Activated CD8-positive, alpha-beta T cell treated with anti-CD3 and anti-CD28 coated beads for 36 hours (primary cell): Measurements from ENCODE around the gene MYOD1. TPM values are rescaled to one million over a fixed set of nuclear protein-coding genes. Genes with fewer than 3 reads are reported as not detected.

Source experiments
- ATAC-seq: fragments of 200-7000 bp; cut with Tn5 transposase; one replicate; pipeline ENCODE4 v1.10.0; 2021; ENCODE audit warnings: mild to moderate bottlenecking, moderate library complexity
- CTCF ChIA-PET: fragments of 350-600 bp; sonication (Branson Sonifier 250); formaldehyde crosslinking; loops from one replicate; lab custom pipeline; 2021; ENCODE audit warnings: antibody characterized with exemption; lab: Charles Lee
- POLR2A ChIA-PET: fragments of 350-600 bp; sonication (Branson Sonifier 250); formaldehyde crosslinking; loops from one replicate; lab custom pipeline; 2021; ENCODE audit warnings: antibody characterized with exemption; lab: Charles Lee
- DNase-seq: peaks from one replicate; pipeline ENCODE4 v3.0.0-alpha.2; 2020
- H3K27ac Mint-ChIP-seq: one replicate; pipeline ENCODE4 v1.8.0; 2021; ENCODE audit warnings: mild to moderate bottlenecking, mixed read lengths
- H3K27me3 Mint-ChIP-seq: one replicate; pipeline ENCODE4 v1.8.0; 2021; ENCODE audit warnings: mixed read lengths
- H3K36me3 Mint-ChIP-seq: one replicate; pipeline ENCODE4 v1.8.0; 2021; ENCODE audit warnings: low read depth, mixed read lengths
- H3K4me1 Mint-ChIP-seq: one replicate; pipeline ENCODE4 v1.8.0; 2021; ENCODE audit warnings: low read depth, mixed read lengths
- H3K4me3 Mint-ChIP-seq: one replicate; pipeline ENCODE4 v1.8.0; 2021; ENCODE audit warnings: mild to moderate bottlenecking, moderate library complexity, mixed read lengths
- H3K9me3 Mint-ChIP-seq: one replicate; pipeline ENCODE4 v1.8.0; 2021; ENCODE audit warnings: mixed read lengths
- intact Hi-C: fragments of 100-400 bp; cut with micrococcal nuclease; formaldehyde crosslinking; loops from one replicate; pipeline ENCODE4 v1.10.0; 2022
- total RNA-seq, 2 experiments: library from RNA; stranded (reverse); gene quantifications; one replicate each; pipeline ENCODE4 v1.2.3, GENCODE V29; 2021
- TF ChIP-seq, protein P1 (sequence below): fragments of 200-600 bp; IDR thresholded peaks from one replicate; pipeline ENCODE4 v1.8.0; 2022; ENCODE audit warnings: antibody characterized with exemption, mild to moderate bottlenecking

MYOD1 gene
- total RNA-seq, 2 experiments from 2014 or later, result not detected

DNA sequence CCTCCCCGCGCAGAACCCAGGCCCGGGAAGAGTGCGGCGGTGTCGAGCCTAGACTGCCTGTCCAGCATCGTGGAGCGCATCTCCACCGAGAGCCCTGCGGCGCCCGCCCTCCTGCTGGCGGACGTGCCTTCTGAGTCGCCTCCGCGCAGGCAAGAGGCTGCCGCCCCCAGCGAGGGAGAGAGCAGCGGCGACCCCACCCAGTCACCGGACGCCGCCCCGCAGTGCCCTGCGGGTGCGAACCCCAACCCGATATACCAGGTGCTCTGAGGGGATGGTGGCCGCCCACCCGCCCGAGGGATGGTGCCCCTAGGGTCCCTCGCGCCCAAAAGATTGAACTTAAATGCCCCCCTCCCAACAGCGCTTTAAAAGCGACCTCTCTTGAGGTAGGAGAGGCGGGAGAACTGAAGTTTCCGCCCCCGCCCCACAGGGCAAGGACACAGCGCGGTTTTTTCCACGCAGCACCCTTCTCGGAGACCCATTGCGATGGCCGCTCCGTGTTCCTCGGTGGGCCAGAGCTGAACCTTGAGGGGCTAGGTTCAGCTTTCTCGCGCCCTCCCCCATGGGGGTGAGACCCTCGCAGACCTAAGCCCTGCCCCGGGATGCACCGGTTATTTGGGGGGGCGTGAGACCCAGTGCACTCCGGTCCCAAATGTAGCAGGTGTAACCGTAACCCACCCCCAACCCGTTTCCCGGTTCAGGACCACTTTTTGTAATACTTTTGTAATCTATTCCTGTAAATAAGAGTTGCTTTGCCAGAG is 2.0 kb downstream of the MYOD1 start:
- H3K36me3 Mint-ChIP-seq, result no peaks in the 10 kb centered on the region
- CTCF ChIA-PET, result interaction anchor here (1.5 to 6.9 kb wide), 2 partner anchors 9 to 10 kb away, joined by 3 to 55 read pairs; no protein-coding TSS in a partner anchor
- intact Hi-C loops, result no loop called here
- H3K4me1 Mint-ChIP-seq, result peaks cover 2% of the 10 kb centered on the region
- ATAC-seq (no peak), DNase-seq (no peak)
- POLR2A ChIA-PET, result no interaction called here
- H3K27ac Mint-ChIP-seq, result no peak overlapping the region
- H3K4me3 Mint-ChIP-seq, result no peak overlapping the region
- TF ChIP-seq, protein P1, sequence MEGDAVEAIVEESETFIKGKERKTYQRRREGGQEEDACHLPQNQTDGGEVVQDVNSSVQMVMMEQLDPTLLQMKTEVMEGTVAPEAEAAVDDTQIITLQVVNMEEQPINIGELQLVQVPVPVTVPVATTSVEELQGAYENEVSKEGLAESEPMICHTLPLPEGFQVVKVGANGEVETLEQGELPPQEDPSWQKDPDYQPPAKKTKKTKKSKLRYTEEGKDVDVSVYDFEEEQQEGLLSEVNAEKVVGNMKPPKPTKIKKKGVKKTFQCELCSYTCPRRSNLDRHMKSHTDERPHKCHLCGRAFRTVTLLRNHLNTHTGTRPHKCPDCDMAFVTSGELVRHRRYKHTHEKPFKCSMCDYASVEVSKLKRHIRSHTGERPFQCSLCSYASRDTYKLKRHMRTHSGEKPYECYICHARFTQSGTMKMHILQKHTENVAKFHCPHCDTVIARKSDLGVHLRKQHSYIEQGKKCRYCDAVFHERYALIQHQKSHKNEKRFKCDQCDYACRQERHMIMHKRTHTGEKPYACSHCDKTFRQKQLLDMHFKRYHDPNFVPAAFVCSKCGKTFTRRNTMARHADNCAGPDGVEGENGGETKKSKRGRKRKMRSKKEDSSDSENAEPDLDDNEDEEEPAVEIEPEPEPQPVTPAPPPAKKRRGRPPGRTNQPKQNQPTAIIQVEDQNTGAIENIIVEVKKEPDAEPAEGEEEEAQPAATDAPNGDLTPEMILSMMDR, result no peak
- peaks cover 35% of the 10 kb centered on the region for H3K27me3 Mint-ChIP-seq
- no peaks in the 10 kb centered on the region for H3K9me3 Mint-ChIP-seq

DNA sequence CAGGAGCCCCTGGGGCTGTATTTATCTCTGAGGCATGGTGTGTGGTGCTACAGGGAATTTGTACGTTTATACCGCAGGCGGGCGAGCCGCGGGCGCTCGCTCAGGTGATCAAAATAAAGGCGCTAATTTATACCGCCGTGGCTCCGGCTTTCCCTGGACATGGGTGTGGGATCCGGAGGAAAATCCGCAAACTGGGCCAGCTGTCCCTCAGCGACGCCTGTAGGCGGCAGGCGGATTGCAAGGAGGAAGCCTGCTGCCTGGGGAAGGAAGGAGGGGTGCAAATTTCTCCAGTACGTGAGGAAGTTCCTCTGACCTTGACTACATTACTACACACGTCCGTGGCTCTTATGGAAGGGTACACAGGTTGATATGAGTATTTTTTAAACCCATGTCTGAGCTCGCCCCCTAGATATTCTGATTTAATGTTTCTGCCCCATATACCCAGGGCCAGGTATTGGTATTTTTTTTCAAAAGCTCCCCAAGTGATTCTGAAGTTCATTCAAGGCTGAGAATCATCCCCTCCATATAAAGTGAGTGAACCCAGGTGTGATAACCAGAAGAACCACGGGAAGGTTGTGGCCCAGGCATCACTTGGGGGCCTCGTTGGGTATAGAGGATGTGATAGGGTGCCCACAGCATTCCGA is 2.8 kb downstream of the MYOD1 start:
- ChIA-PET POLR2A (no interaction called here), CTCF (interaction anchor here (6.9 kb wide), 1 partner anchor 9 kb away, joined by 55 read pairs; no protein-coding TSS in a partner anchor)
- H3K27ac Mint-ChIP-seq, result no peak overlapping the region
- H3K4me1 Mint-ChIP-seq, result peaks cover 2% of the 10 kb centered on the region
- no peaks in the 10 kb centered on the region for H3K9me3 Mint-ChIP-seq
- H3K27me3 Mint-ChIP-seq, result peaks cover 36% of the 10 kb centered on the region
- no peak overlapping the region for H3K4me3 Mint-ChIP-seq
- TF ChIP-seq, protein P1, result no peak
- H3K36me3 Mint-ChIP-seq, result no peaks in the 10 kb centered on the region
- no peak for ATAC-seq
- no peak for DNase-seq
- intact Hi-C loops, result no loop called here

DNA sequence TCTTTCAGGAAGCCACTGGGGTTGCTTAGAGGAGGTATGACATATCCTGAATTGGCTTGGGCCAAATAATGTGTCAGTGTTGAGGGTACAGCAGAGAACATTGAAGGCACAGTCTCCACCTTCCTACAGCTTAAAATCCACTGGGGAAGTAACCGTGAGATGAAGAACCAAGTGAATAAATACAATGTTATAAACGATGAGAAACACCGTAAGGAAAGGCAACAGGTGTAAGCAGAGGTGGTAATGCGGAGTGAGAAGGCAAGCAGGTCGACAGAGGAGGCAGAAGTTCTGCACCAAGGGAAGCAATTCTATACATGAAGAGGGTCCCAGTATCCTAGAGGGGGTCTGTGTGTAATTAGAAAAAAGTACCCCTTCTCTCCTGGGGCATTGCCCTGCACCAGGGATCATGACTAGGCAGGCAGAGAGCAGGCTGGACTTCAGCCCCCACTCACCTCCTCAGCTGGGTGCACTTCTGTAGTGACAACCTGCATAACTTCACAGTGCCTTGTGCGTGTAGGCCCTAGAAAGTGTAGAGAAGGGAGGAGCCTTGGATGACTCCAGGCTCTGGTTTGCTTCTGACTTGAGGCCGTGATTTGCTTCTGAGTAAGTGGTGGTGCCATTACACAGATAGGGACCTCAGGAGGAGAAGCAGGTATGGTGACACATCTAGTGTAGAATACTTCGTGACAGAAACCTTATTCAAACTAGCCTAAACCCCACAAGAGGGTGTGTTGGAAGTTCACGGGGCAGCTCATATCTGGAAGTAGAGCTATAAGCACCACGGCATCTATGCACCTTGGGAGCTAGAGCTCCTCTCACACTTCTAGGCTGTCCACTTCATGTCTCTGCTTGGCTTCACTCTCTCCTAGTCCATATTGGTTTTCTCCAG is 4.9 kb downstream of the MYOD1 start:
- no peaks in the 10 kb centered on the region for H3K9me3 Mint-ChIP-seq
- ATAC-seq (no peak), DNase-seq (no peak)
- ChIA-PET CTCF (no interaction called here), POLR2A (no interaction called here)
- no peaks in the 10 kb centered on the region for H3K4me1 Mint-ChIP-seq
- TF ChIP-seq, protein P1, result no peak
- H3K36me3 Mint-ChIP-seq, result no peaks in the 10 kb centered on the region
- intact Hi-C loops, result no loop called here
- H3K4me3 Mint-ChIP-seq, result no peak overlapping the region
- H3K27ac Mint-ChIP-seq, result no peak overlapping the region
- H3K27me3 Mint-ChIP-seq, result peaks cover 36% of the 10 kb centered on the region

DNA sequence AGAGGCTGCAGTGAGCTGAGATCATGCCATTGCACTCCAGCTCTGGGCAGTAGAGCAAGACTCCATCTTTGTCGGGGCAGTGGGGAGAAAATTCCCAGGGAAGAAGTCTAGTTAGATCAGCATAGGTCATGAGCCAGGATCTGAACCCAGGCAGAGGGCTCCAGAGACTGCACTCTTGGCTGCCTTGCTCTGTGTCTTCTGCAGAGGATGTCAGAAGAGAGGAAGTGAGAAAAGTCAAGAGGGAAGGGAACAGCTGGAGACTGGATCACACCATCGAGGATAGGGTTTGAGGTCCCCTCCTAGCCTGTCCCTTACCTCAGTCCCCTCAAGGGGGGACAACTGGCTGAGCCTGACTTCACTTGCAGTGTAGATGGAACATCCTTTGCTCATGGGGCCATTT is 5.8 kb downstream of the MYOD1 start:
- Mint-ChIP-seq H3K9me3 (no peaks in the 10 kb centered on the region), H3K27ac (no peak overlapping the region), H3K4me3 (no peak overlapping the region), H3K4me1 (no peaks in the 10 kb centered on the region), H3K36me3 (no peaks in the 10 kb centered on the region), H3K27me3 (peaks cover 38% of the 10 kb centered on the region)
- POLR2A ChIA-PET, result no interaction called here
- TF ChIP-seq, protein P1, result no peak
- CTCF ChIA-PET, result no interaction called here
- no peak for DNase-seq
- intact Hi-C loops, result no loop called here
- ATAC-seq, result no peak
